BJ (cell line): ENCODE measurements around the gene NUP62. TPM values are rescaled to one million over a fixed set of nuclear protein-coding genes. Genes with fewer than 3 reads are reported as not detected.

Source experiments
- CTCF ChIA-PET: fragments of 350-600 bp; formaldehyde crosslinking; extraction: SDS; loops from one replicate; lab custom pipeline; 2021; ENCODE audit warnings: antibody characterized with exemption, inconsistent platforms; lab: Yijun Ruan, JAX
- POLR2A ChIA-PET: fragments of 300-600 bp; sonication (Branson Sonifier 250); formaldehyde crosslinking; extraction: SDS; loops from one replicate; lab custom pipeline; 2021; ENCODE audit warnings: antibody characterized with exemption; lab: Charles Lee
- DNase-seq: peaks from one replicate; pipeline ENCODE4 v3.0.0-alpha.2; 2011; ENCODE audit warnings: low read depth
- H3K27me3 ChIP-seq: 2 replicates; pipeline ENCODE4 v1.6.0; 2011; ENCODE audit warnings: low read length; ENCODE audit not compliant: control insufficient read depth, insufficient read depth
- H3K36me3 ChIP-seq: 2 replicates; pipeline ENCODE4 v1.5.1; 2011; ENCODE audit warnings: low read length; ENCODE audit not compliant: control insufficient read depth, insufficient read depth
- H3K4me3 ChIP-seq: 2 replicates; pipeline ENCODE4 v1.5.1; 2011; ENCODE audit warnings: low read depth, mild to moderate bottlenecking, control low read depth, low read length
- CTCF ChIP-seq: IDR thresholded peaks from 2 replicates; pipeline ENCODE4 v1.5.1; 2011; ENCODE audit warnings: low read depth, mild to moderate bottlenecking, control low read depth, inconsistent platforms, low read length, moderate library complexity; ENCODE audit not compliant: insufficient read depth
- polyA plus RNA-seq: library from polyadenylated mRNA; depleted of rRNA; stranded (reverse); fragments of >200 nt; gene quantifications from 2 replicates; pipeline ENCODE4 v1.2.3, GENCODE V29; 2011

NUP62 gene
- polyA plus RNA-seq, 1 experiment, result 15.1 TPM

DNA sequence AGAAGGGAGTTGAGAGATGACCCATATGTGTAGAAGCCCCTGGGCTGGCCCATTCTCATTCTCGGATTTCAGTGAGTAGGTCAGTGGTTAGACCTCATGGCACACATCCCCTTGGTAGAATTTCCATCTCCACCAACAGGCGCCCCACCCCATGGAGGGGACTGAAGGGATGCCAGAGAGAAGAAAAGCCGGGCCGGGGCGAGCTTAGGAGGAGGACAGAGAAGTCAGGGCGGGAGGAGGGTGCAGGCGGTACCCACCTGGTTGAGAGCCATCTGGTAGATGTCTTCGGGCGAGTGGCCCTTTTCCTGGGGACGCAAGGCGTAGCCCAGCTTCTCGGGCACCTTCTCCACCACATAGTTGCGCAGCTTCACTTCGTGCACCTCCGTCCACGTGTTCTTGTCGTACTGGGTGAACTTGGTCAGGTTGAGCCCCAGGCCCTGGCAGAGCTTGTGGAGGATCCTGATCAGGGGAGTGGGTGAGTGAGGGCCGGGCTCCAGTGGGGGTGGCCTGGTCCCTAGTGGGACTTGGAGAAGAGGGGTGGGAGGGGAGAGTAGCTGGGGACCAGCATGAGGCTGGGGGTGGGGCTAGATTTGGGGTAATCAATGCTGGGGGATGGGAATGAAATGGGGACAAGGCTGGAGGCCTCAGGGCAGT is 35.2 kb downstream of the NUP62 start:
- CTCF ChIA-PET, result no interaction called here
- DNase-seq, result no peak
- Histone ChIP-seq H3K27me3 (no peaks in the 10 kb centered on the region; the same call in 1 of the 2 replicates), H3K4me3 (no peak overlapping the region), H3K36me3 (no peaks in the 10 kb centered on the region)
- POLR2A ChIA-PET, result no interaction called here
- TF ChIP-seq CTCF, result no peak

- ChIA-PET POLR2A (no interaction called here), CTCF (no interaction called here)
- DNase-seq, result no peak
- Histone ChIP-seq H3K27me3 (no peaks in the 10 kb centered on the region; the same call in 1 of the 2 replicates), H3K4me3 (no peak overlapping the region), H3K36me3 (no peaks in the 10 kb centered on the region)
- TF ChIP-seq CTCF, result no peak
Observed at GRCh38 chr19:49892716-49893115, 36.6 kb downstream of the NUP62 start.

DNA sequence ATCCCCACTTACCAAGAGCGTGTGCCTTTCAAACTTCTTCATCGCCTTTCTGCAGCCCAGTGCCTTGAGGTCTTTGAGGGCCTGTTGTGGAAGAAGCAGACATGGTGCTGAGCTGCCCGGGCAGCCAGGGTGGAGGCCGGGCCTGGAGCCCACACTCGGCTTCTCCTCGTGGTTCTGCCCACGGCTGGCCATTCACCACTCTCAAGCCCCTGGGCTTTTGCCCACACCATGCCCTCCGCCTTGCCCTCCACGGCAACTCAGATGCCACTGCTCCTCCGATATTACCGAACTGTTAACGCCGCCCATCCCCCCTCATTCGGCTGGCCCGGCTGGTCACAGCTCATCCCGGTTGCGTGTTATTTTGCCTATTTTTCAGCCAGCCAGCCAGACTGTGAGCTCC is 37.9 kb downstream of the NUP62 start:
- Histone ChIP-seq H3K4me3 (no peak overlapping the region), H3K27me3 (no peaks in the 10 kb centered on the region; the same call in 1 of the 2 replicates), H3K36me3 (no peaks in the 10 kb centered on the region)
- TF ChIP-seq CTCF, result no peak
- ChIA-PET CTCF (interaction anchor here (0.6 to 2.5 kb wide), 3 partner anchors 10 to 75 kb away, joined by 3 to 7 read pairs (median 4); no protein-coding TSS in a partner anchor), POLR2A (no interaction called here)
- no peak for DNase-seq

DNA sequence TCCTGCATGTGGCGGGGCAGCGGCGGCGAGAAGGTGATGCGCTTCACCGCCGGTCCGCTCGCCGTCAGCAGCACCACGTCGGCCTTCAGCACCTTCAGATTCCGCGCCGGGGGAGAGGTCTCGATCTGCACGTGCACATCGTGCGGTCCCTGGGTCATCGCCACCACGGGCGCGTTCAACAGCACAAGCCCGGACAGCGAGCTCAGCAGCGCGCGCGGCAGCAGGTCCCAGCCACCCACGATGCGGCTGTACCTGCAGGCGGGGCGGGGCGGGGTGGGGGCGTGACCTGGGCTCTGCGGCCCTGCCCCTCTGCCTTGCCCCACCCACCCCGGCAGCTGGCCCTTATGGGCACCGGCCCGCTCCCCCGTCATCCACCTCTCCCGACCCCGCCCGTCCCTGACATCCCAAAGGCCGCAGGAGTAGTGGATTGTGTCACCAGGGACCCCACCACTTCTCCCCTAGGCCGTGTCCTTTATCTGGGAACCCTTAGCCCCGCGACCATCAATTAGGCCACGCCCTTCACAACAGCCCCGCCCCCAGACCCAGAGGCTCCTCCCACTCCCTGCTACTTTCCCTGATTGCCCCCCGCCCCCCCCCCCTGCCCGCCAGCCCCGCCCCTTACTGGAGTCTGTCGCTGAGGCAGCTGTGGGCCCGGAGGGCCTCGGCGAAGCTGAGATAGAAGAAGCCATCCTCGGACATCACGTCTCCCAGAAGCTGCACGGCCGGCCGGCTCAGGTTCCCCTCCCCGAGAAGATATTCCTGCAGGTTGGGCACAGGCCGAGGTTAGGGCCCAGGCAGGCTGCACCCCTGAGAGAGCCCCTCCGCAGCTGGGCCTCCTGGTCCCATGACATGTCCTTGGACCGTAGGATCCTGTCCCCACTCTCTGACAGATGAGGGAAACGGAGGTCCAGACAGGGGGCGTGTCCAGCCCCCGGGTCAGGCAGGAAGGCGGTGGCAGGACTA is 38.7 kb downstream of the NUP62 start:
- no peak for DNase-seq
- POLR2A ChIA-PET, result no interaction called here
- TF ChIP-seq CTCF, result no peak
- H3K4me3 ChIP-seq, result peak overlapping the region; percentile 19; the same call in 1 of the 2 replicates
- H3K36me3 ChIP-seq, result no peaks in the 10 kb centered on the region; the same call in 1 of the 2 replicates
- H3K27me3 ChIP-seq, result no peaks in the 10 kb centered on the region; the same call in 1 of the 2 replicates
- CTCF ChIA-PET, result interaction anchor here (0.9 to 2.5 kb wide), 4 partner anchors 9 to 20 kb away, joined by 3 to 7 read pairs (median 4); no protein-coding TSS in a partner anchor
